SIG-M5 treated with dmso at 0.1 percent for 504 hours (cell line): ENCODE data around the gene KLHL22.
"Not testable (repeated sequence)": the region's sequence is repeated elsewhere in the genome, so short reads cannot be mapped to it uniquely, and the experiment has no call there.

Experiments used
- DNase-seq: peaks from one replicate; lab custom pipeline; 2025; ENCODE audit not compliant: unreplicated experiment; lab: John Stamatoyannopoulos, UW

KLHL22 gene, protein sequence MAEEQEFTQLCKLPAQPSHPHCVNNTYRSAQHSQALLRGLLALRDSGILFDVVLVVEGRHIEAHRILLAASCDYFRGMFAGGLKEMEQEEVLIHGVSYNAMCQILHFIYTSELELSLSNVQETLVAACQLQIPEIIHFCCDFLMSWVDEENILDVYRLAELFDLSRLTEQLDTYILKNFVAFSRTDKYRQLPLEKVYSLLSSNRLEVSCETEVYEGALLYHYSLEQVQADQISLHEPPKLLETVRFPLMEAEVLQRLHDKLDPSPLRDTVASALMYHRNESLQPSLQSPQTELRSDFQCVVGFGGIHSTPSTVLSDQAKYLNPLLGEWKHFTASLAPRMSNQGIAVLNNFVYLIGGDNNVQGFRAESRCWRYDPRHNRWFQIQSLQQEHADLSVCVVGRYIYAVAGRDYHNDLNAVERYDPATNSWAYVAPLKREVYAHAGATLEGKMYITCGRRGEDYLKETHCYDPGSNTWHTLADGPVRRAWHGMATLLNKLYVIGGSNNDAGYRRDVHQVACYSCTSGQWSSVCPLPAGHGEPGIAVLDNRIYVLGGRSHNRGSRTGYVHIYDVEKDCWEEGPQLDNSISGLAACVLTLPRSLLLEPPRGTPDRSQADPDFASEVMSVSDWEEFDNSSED

DNA sequence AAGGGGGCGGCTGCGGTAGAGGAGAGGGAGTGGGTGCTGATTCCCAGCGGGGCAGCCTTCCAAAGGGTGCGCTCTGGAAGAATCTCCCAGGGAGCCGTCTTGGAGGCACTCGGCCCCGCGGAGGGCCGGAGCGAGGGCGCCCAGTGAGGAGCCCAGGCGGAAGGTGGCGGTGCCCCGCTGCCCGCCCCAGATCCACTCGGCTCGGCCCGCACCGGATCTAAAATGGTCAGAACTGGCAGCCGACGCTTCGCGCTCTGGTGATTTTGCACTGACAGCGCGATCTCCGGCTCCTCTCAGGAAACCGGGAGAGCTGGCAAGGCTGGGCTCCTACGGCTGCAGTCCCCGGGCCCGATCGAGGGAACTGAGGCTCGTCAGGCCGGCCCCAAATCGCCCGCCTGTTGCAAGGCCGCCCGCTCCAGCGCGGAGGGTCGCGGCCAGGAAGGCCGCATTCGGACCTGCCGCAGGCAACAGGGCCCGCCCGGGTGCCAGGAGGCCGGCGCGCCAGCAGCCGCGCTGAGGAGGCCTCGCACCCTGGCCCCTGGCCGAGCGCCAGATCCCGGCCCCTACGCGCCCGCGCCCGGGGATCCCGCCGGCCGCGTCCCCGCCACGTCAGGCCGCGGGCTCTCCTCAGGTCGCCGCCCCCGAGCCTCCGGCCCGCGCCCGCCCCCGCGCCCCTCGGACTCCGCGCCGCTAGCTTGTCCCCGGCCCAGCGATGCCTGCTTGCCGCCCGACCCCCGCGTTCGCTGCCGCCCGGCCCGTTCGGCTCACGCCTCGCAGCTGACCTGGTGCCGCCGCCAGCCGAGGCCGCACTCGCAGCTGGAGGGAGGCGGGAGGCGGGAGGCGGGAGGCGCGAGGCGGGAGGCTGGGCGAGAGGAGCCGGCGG lies at the start of gene KLHL22:
Gene KLHL22 (minus strand): TSS at position 818 of the 883 bp plus-strand sequence. CDS start 6,584 bp downstream, outside the sequence.
- DNase-seq, result no peak

DNA sequence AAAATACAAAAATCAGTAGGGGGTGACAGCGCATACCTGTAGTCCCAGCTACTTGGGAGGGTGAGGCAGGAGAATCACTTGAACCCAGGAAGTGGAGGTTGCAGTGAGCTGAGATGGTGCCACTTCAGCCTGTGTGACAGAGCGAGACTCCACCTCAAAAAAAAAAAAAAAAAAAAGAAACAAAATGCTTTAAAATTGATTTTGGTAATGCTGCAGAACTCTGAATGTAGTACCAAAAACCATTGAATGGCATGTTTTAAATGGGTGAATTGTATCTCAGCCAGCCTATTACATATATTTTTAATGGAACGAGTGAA lies 49.7 kb upstream of the KLHL22 start:
- DNase-seq, result not testable (repeated sequence)

DNA sequence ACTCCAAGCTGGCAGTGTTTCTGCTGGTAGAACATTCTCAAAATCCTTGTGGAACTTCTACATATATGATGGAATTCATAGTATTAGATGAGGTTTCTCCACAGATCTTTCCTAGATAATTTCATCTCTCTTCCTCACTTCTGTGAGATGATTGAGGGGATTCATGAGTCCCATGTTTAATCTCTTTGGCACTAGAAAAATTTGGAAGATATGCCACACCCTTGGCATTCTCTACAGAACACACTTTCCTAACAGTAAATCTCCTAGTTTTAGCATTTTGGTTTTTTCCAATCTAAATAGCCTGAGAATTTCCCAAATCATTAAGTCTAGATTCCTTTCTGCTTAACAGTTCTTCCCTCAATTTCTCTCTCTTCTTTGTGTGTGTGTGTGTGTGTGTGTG lies 47.1 kb upstream of the KLHL22 start:
- no peak for DNase-seq

DNA sequence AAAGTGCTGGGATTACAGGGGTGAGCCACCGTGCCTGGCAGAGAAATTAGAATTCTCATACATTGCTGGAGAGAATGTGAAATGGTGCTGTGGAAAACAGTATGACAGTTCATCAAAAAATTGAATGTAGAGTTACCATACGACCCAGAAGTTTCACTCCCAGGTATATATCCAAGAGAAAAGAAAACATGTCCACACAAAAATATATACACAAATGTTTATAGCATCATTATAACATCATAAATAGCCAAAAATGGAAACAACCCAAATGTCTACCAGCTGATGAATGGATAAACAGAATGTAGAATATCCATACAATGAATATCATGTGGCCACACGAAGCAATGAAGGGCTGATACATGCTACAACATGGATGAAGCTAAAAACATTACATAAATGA lies 46.5 kb upstream of the KLHL22 start:
- DNase-seq, result no peak

DNA sequence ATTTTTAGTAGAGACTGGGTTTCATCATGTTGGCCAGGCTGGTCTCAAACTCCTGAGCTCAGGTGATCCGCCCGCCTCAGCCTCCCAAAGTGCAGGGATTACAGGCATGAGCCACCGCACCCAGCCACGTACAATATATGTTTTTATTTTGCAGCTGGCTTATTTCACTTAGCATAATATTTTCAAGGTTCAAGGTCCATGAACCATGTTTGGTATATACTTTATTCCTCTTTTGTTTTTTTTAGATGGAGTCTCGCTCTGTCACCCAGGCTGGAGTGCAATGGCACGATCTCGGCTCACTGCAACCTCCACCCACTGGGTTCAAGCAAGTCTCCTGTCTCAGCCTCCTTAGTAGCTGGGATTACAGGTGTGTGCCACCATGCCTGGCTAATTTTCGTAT lies 43.3 kb upstream of the KLHL22 start:
- not testable (repeated sequence) for DNase-seq

DNA sequence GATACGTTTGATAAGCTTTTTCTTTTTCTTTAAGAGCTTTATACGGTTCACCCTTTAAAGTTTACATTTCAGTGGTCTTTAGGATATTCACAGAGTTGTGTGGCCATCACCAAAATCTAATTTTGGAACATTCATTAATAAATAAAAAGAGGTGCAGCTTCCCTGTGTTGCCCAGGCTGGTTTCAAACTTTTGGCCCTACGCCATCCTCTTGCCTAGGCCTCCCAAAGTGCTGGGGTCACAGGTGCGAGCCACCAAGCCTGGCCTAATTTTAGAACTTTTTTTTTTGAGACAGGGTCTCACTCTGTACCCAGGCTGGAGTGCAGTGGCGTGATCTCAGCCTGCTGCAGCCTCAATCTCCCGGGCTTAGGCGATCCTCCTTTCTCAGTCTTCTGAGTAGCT lies 42.4 kb upstream of the KLHL22 start:
- DNase-seq, result no peak

DNA sequence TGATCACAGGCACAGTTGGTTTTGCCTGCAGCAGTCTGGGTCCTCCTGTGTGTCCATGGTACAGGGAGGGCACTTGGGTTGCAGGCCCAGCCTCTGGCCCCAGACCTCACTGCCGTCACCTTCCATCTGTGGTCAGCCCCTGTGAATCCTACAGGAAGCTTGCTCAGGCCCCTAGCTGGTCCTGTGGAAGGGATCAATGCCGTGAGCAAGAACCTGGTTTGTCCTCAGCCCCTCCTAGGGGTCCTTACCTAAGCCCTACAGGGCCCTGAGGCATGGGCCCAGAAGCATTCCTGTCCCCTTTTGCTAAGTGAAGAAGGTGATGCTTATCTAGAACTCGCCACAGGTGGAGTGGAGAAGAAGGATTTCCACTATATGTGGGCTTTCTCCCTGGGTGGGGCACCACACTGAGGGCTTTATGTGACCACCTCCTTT lies 41.7 kb upstream of the KLHL22 start:
- no peak for DNase-seq

DNA sequence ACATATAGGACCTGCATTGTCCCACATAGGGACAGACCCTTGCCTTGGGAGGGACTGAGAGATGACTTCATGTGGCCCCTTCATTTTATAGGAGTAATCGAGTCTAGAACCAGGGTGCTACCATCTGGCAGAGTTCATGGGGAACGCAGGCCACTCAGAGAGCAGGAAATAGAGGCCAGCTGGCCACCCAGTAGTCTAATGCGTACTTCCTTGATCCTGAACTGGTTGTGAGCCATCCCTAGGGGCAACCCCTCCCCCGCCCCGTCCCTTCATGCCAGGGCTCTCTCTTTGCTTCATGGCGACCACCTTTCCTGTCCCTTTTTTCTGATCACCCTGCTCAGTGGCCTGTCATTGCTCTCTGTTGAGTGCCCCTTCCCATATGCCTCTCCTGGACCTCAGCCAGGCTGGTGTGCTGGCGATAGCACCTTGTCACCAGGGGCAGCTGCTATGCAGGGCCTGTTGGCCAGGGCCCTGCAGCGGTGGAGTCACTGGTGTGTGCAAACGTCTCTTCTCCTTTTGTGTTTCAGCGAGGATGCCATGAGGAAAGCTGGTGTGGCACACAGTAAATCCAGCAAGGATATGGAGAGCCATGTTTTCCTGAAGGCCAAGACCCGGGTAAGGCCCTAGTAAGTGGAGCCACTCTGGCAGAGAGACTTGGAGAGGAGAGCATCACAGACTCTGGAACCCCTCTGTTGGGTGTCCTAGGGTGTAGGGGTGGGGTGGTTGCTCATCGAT lies 41.2 kb upstream of the KLHL22 start:
- no peak for DNase-seq

DNA sequence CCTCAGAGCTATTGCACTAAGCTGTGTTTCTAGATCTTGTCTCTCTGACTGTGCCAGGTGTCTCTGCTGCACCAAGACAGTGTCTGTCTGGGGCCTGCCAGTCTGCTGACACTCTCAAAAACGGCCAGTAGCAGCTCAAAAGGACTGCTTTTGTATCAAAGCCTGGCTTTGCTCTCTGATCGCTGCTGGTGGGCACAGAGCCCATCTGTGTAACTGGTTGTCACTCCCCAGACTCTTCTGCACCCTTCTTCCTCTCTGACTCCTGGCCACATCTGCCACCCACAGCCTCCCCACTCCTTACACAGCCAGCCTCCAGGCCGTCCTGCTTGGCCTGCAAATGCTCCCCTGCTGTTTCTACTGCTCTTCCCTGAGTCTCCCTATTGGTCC lies 38.3 kb upstream of the KLHL22 start:
- DNase-seq, result no peak

DNA sequence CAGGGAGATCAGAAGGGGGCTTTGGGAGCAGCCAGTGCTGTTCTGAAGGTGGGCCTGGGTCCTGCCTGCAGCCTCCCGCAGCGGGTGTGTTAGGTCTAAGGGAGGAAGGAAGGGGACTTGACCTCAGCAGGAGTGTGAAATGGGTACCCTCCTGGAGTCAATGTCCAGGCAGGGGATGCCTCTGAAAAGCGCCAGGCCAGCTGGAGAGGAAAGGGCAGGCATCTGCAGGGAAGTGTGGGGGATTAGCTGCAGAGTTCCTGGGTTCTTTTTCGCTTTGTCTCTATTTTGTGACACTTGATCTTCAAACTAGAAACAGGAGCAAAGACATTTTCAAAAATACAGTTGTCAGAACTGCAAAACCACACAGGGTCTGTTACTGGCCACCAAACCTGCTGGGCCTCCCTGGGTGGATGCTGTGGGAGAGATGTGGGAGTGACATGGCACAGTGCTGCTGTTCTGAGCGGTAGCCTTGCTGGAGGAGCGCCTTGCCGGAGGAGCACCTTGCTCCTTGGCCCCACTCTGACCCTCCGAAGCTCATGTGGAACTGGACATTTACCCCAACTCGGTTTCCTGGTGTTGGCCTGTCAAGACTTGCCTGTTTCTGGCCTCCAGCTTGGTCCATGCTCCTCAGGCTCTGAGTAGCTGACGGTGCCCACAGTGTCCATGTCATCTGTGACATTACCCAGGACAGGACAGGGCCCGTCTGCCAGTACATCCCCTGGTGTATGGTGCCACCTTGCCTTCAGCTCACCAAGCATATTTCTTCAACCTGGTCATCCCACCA lies 37.7 kb upstream of the KLHL22 start:
- DNase-seq, result no peak

DNA sequence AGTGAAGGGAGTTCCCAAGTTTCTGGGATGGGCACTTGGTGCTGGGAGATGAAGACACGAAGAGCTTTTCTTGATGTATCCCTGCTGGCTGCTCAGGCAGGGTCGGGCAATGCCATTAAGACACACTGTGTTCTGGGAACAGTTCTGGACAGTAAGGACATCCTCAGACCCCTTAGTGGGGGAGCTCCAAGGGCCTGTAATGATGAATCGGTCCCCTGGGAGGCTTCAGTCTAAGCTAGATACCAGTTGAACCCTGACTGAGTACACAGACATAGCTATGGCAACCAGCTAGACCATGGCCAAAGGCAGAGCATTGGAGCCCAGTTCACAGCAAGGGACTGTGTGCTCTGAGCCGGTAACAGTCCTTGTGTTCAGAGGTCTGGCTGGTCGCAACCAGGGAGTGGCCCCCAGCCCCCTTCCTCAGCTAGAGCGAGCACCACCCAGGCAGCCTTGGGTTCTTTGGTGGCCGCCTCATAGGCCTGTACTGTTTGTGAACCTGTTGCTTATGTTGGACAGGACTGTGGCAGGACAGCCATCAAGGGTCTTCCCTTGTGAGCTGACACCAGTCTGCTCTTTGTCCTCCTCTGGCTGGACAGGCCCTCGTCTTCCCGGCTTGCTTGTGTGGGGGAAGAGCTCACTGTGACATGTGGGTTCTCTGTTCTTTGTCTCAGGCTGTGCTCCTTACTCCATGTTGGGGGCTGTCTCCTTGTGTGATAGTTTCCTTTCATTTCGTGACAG lies 36.8 kb upstream of the KLHL22 start:
- DNase-seq, result no peak

DNA sequence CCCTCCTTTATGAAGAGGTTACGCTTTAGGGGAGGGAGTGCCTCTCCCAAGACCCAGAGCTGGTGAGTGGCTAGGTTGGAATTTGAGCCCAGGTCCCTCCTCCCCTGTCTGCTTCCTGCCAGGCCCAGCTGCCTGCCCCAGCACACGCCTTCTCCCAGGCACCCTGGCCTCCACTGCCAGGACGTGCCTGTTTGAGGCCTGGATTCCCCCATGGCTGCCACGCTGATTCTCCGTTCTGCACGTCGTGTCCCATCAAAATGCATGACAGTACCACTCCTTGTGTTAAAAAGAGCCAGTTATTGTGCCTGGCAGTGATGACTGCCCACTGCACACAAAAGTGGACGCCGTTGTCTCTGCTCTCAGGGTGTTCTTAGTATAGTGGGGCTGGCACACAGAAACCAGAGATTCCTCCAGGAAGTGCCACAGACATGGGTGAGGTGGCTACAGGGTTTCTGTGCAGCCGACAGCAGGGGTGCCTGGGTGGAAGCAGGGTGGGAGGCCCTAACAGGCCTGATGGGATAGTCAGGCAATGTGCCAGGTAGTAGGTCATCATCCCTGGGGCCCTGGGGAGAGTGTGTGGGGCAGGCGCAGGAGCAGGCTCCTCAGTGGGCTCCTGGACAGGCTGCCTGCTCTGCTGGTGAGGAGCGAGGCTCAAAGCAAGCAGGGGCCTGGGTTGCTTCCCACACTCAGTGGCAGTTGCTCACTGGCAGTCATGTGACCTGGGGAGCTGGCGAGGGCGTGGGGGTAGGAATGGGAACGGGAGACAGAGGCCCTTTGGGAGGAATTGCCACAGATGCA lies 36.0 kb upstream of the KLHL22 start:
- no peak for DNase-seq

DNA sequence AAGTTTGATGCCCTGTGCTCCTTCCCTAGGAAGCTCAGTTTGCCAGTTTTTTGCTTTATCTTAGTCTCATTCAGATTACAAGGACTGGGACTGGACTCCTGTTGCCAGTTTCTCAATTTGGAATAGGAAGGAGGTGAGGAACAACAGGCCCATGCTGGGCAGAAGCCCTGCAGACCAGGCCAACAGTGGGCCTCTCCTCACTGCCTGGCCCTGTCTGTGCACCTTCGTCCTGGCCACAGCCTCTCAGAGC lies 35.5 kb upstream of the KLHL22 start:
- DNase-seq, result no peak

DNA sequence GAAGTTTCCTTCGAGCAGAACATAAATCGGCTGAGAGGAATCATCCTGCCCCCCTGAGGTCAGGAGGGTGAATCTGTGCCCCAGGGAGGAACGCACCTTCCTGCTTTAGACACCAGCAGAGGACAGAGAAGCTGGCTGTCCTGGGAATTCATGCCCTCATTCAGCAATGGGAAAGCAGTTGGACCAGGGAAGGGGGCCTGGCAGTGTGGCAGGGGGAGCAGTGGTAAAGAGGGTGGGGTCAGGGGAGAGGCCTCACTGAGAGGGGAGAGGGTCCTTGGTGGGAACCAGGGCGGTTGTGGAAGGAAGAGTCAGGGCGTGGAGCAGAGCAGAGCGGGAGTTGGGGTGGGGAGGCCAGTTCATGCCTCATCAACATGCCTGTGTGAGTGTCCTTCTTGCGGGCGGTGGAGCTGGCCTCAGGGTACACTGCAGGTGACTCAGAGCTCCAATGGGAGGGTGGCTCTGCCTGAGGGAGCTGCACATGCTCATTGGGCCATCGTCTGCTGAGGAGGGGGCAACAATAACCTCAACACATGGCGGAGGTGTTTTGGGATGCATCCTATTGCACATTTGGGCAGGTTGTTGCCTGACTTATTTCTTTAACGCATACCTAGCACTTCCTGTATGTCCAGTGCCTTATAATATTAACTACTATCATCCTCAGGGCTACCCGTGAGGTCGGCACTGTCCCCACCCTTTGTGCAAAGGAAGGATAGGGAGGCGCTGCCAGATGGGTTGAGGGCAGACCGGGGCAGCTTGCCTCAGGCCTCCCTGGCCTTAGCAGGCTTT lies 35.0 kb upstream of the KLHL22 start:
- DNase-seq, result no peak

DNA sequence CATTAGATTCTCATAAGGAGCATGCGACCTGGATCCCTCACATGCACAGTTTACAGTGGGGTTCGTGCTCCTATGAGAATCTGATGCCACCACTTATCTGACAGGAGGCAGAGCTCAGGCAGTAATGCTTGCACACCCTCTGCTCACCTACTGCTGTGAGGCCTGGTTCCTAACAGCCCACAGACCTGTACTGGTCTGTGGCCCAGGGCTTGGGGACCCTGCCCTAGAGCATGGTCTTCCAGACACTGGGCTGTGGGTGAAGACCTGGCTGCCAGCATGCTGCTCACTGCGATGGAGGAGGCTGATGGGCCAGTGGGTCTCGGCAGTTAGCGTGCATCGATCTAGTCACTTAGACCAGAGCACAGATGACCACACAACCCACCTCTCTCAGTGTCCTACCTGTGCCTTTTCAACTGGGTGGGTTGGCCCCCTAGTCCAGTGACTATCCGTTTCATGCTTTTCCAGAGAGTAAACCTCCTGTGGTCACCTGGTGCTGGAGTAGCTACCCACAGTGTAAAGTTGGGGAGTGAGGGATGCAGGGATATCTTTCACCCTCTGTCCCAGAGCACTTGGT lies 32.9 kb upstream of the KLHL22 start:
- no peak for DNase-seq

DNA sequence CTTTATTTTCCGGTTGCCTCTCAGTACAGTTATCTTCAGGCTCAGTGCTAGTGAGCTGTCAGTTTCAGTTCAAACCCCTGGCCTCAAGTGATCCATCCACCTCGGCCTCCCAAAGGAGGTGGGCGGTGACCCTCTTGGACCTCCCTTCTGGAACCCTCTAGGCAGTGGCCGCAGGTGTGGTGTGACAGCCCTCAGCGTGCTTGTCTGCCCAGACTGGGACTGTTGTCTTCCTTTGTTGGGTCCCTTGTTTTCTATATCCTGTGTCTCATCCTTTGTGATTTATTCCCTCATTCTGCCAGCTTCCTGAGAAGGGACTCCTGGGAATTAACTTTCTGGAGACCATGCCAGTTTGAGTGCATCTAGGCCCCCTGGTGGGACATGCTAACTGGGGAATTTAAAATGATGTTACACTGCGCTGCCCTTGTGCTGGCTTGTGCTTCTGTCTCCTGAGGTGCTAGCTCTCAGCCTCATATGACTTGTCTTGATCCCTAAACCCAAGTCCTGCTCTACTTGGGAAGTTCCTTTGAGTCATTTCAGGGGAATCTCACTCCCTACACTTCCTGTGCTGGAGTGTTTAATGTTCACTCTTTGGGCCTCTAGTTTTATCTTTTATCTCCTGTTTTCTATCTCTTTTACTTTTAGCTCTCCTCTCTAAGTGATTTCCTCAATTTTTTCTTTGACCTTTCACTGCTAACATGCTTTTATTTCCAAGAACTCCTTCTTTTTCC lies 31.2 kb upstream of the KLHL22 start:
- DNase-seq, result no peak

DNA sequence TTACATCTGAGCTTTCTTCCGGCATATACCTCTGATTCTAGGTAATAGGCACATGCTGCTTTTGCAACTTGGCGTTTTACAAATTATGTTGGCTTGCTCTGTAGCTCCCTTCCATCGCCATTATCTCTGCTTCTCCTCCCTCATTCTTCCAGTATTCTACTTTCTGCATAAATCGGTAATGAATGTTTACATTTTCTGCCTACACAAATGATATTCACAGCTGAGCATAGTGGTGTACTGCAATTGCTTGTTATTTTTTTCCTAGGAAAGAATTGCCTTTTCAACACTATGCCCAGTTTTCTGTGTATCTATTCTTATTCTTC lies 30.7 kb upstream of the KLHL22 start:
- no peak for DNase-seq

DNA sequence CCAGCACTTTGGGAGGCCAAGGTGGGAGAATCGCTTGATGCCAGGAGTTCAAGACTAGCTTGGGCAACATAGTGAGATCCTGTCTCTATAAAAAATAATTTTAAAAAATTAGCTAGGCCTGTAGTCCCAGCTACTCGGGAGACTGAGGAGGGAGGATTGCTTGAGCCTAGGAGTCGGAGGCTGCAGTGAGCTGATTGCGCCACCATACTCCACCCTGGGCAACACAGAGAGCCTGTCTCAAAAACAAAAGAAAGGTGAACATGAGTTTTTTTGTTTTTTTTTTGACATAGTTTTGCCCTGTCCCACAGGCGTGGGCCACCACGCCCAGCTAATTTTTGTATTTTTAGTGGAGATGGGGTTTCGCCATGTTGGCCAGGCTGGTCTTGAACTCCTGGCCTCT lies 29.5 kb upstream of the KLHL22 start:
- no peak for DNase-seq
